Stimulated activated CD4-positive, alpha-beta T cell treated with anti-CD3 and anti-CD28 coated beads, Interleukin-4, amount 100 ng/mL, for 1 hour (primary cell): ENCODE data around the gene NENF.
"Not testable (repeated sequence)": the region's sequence is repeated elsewhere in the genome, so short reads cannot be mapped to it uniquely, and the experiment has no call there.

Experiments used
- DNase-seq: peaks from one replicate; pipeline ENCODE4 v3.0.0-alpha.2; 2020

The NENF gene

GRCh38 chr1:212432661-212433576, at the start of gene NENF:
Gene NENF (plus strand): TSS chr1:212432920. CDS start chr1:212432944, 24 bp downstream.
- peak; percentile 76 for DNase-seq

DNA sequence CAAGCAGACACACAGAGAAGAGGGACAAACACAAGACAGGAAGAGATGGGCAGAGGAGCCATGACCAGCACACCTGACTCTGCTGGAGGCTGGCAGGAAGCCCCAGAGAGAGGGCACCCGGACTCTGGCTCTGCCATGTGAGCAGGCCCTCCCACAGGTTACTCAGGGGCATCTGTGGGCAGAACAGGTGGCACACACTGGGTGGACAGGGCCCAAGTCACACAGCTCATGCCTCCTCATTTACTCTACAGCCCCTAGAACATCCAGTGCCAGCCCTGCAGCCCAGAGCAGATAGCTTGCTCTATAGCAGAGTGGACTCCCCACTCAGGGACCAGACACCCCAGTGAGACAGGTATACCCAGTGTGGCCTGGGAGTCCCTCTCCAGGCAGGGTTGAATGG, 46.7 kb upstream of the NENF start:
- DNase-seq: no peak

DNA sequence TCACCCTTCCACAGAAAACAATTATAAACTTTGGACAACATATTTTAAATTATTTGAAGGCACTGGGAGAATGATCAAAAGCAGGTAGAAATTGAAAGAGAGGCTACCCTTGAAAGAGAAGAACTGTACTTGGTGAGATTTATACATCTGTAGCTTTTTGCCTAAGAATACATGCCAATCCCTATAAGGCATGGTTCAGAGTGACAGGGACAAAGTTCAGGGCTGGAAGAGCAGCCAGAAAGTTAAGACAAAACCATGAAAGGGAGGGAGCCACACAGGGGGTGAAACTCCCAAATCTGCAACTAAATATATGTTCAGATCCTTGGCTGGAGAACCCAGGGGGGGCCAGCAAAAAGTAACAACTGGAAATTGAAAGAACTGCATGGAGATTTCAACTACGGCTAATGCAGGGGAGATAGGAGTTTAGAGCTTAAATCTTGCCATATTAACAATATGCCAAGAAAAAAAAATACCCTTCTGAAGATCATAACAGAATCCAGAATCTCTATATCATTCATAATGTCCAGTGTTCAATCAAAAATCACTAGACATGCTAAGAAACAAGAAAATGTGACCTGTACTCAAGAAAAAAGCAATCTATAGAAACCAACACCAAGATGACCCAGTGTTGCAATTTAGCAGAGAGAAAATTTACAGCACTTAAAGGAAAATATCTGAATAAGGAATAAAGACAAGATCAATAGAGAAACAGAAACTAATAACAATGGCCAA, 43.6 kb upstream of the NENF start:
- no peak for DNase-seq

DNA sequence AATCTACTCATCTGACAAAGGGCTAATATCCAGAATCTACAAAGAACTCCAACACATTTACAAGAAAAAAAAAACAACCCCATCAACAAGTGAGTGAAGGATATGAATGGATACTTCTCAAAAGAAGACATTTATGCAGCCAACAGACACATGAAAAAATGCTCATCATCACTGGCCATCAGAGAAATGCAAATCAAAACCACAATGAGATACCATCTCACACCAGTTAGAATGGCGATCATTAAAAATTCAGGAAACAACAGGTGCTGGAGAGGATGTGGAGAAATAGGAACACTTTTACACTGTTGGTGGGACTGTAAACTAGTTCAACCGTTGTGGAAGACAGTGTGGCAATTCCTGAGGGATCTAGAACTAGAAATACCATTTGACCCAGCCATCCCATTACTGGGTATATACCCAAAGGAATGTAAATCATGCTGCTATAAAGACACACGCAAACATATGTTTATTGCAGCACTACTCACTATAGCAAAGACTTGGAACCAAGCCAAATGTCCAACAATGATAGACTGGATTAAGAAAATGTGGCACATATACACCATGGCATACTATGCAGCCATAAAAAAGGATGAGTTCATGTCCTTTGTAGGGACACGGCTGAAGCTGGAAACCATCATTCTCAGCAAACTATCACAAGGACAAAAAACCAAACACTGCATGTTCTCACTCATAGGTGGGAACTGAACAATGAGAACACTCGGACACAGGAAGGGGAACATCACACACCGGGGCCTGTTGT, 36.9 kb upstream of the NENF start:
- not testable (repeated sequence) for DNase-seq

DNA sequence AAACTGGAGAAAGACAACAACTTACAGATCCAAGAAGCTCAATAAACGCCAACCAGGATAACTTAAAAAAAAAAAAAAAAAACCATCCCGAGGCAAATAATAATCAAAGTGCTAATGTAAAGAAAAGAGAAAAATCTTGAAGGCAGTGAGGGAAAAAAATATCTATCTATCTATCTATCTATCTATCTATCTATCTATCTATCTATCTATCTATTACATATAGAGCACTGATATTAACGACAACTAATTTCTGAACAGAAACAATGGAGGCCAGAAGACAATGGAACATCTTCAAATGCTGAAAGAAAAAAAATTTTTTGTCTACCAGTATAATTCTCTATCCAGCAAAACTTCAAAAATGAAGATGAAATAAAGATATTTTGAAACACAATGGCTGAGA, 36.1 kb upstream of the NENF start:
- no peak for DNase-seq

DNA sequence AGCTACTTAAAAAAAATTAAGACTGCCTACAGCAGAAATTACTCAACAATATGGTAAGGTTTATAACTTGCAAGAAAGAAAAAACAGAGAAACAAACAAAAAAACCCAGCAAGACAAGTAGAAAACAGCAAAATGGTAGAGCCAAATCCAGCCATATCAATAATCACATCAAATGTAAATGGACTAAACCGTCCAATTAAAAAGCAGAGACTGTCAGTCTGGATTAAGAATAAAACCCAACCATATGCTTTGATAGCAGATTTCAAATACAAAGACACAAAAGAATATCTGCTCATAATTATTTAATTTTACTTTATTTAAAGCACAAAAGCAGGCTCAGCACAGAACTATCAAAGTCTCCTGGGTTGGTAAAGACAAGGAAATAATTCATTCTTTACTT, 35.5 kb upstream of the NENF start:
- no peak for DNase-seq

GRCh38 chr1:212401042-212401441, 31.7 kb upstream of the NENF start:
- DNase-seq: no peak

DNA sequence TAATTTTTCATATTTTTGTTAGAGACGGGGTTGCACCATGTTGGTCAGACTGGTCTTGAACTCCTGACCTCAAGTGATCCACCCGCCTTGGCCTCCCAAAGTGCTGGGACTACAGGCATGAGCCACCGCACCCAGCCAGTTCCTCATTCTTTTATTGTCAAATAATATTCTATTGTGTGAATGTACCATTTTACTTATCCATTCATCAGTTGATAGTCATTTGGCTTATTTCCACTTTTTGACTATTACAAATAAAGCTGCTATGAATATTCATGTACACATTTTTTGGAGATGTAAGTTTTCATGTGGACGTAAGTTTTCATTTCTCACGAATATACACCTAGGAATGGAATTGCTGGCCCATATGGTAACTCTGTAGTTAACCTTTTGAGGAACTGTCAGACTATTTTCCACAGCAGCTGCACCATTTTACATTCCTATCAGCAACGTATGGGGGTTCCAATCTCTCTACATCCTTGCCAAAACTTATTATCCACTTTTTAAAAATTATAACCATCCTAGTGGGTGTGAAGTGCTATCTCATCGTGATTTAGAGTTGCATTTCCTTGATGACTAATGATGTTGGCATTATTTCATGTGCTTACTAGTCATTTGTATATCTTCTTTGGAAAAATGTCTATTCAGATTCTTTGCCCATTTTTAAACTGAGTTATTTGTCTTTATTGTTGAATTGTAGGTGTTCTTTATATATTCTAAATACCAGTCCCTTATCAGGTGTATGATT, 30.7 kb upstream of the NENF start:
- DNase-seq: no peak

- no peak for DNase-seq
These were observed 29.9 kb upstream of the NENF start for GRCh38 chr1:212402666-212403321.

DNA sequence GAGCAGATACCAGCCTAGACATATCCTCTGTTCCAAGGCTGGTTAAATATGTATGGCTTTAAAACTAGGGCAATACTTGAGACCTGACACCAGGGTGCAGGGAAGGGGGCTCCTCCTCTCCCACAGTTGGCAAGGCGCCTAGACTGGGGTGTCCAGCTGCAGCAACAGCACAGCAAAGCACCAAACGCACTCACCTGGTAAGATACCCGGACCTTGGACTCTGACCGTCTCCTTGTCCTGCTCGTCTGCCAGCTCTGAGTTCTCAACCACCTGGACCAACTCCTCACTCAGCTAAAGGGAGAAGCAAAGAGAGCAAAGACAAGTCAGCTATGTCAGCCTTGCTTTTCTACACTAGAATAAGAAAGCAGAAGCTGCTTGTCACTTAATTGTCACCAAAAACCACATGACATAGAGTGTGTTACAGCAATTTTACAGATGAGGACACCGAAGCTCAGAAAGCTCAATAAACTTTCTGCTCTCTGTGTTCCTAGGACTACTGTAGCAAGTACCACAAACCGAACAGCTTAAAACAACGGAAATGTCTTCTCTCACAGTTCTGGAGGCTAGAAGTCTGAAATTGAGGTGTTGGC, 22.4 kb upstream of the NENF start:
- DNase-seq: no peak

GRCh38 chr1:212412374-212412773, 20.3 kb upstream of the NENF start:
- no peak for DNase-seq

GRCh38 chr1:212413902-212414327, 18.8 kb upstream of the NENF start:
- no peak for DNase-seq

- DNase-seq: peak; percentile 83
These were observed 18.2 kb upstream of the NENF start, which contains the start of gene PACC1 for GRCh38 chr1:212414328-212415106. Gene PACC1 (minus strand): TSS chr1:212414886. CDS start chr1:212414757, 129 bp downstream.

DNA sequence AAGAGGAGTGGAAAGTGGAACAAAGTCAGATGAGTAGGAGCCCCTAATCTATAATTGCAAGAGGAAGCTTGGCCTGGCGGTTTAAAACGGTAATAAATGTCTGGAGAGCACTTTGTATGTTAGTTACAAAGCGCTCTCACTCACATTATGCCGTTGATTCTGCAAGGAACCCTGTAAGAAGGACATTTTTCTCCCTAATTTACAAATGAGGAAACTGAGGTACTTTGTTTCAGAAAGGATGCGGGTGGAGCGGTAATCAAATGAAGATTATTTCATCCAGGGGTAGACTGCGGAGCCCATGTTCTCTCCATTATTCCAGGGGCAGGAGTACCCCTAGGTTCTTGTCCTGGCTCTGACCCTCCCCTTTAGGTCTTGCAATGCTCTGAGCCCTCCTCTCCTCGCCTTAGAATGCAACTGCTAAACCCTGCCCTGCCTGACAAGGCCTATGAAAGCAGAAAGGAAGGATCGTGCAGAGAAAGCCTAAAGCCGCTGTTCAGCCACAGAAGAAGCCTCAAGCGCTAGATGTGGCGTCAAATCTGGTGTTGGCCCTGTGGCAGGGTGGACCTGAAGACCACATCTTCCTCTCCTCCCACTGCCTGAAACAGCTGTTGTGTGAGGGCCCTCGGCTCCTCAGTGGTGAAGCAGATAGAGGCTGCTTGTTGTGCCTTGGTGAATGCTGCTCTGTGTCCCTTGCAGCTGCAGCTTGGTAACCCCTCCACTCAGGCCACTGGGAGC, 17.4 kb upstream of the NENF start:
- no peak for DNase-seq

DNA sequence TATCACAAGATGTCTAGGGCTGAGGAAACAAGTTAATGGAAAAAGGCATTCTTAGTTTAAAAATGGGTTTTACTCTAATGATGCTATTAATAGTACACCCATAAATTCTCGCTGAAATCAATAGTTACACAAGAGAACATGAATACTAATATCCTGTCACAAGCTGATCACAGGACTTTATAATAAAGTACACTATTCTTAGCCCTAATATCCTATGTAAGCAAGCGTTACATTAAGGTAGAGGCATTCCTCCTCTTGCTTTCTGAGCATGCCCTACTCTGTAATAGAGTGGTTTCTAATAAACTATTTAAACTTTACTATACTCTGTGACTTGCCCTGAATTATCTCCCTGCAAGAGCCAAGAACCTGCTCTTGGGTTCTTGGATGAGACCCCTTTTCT, 11.6 kb upstream of the NENF start:
- no peak for DNase-seq

GRCh38 chr1:212423879-212424278, 8.8 kb upstream of the NENF start:
- DNase-seq: no peak

DNA sequence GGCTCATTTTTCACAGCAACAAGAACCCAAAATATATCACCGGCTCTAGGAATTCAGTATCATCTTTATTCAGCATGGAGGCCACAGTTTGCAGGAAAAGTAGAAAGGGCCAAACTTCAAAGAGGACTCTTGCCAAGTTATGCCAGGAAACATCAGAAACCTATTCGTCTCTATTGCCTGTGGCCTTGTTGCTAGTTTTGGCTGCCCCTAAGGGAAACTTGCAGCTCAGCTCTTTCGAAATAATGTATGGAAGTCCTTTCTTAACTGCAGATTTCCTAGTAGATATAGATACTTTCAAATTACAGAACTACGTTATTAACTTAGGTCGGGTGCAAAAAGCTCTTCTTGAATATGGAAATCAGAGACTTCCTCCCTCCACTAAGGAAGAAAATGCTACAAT, 4.2 kb upstream of the NENF start:
- DNase-seq: no peak

DNA sequence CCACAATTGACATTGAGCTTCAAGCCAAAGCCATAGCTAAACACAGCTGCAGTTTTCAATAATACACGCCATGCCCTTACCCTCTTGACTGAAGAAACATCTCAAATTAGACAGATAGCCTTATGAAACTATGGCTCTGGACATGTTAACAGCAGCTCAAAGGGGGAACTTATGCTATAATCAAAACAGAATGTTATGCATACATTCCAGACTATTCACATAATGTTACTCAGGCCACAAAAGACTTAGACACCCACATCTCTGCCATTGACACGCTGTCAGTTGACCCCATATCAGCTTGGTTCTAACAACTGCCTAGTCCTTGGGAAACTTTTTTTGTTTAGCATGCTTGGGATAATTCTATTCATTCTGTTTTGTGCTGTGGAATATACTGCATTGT, 2.3 kb upstream of the NENF start:
- no peak for DNase-seq

- no peak for DNase-seq
These were observed 1.7 kb upstream of the NENF start for GRCh38 chr1:212430955-212431394.

GRCh38 chr1:212431644-212432043, 1.1 kb upstream of the NENF start:
- no peak for DNase-seq
